Measurements from ENCODE around the gene HDAC11.

HDAC11 gene

DNA sequence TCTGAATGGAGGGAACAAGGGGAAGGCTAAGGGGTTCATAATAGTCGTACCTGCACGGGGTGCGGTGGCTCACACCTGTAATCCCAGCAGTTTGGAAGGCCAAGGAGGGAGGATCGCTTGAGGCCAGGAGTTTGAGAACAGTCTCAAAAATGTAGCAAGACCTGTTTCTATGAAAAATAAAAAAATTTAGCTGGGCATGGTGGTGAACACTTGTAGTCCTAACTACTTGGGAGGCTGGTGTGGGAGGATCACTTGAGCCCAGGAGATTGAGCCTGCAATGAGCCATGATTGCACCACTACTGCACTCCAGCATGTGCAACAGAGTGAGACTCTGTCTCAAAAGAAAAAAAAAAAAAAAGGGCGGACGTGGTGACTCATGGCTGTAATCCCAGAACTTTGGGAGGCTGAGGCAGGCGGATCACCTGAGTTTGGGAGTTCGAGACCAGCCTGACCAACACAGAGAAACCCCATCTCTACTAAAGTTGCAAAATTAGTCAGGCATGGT lies 17.9 kb upstream of the HDAC11 start:
- H3K27ac ChIP-seq, result no peak overlapping the region
- TF ChIP-seq, protein P1, sequence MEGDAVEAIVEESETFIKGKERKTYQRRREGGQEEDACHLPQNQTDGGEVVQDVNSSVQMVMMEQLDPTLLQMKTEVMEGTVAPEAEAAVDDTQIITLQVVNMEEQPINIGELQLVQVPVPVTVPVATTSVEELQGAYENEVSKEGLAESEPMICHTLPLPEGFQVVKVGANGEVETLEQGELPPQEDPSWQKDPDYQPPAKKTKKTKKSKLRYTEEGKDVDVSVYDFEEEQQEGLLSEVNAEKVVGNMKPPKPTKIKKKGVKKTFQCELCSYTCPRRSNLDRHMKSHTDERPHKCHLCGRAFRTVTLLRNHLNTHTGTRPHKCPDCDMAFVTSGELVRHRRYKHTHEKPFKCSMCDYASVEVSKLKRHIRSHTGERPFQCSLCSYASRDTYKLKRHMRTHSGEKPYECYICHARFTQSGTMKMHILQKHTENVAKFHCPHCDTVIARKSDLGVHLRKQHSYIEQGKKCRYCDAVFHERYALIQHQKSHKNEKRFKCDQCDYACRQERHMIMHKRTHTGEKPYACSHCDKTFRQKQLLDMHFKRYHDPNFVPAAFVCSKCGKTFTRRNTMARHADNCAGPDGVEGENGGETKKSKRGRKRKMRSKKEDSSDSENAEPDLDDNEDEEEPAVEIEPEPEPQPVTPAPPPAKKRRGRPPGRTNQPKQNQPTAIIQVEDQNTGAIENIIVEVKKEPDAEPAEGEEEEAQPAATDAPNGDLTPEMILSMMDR (conservative IDR thresholded peaks at IDR 0.05), result no peak
- TF ChIP-seq ZFX (IDR thresholded peaks at IDR 0.05), result no peak

DNA sequence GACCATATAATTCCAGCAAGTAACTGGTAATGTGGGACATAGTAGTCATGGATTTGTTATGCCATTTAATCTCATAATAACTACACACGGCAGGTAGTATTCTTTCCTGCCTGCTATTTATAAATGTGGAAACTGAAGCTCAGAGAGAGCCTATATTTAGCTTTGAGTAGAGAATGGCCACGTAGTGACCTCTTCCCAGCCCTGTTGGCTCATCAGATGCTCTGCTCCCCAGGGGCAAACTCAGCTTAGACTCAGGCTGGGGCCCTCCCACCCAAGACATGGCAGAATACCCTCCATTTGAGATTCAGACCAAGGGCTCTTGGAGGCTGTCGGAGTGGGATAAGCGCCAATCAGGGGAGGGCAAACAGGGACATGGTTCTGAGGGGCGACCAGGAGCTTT lies 17.3 kb upstream of the HDAC11 start:
- no peak for TF ChIP-seq ZFX (IDR thresholded peaks at IDR 0.05)
- TF ChIP-seq, protein P1 (conservative IDR thresholded peaks at IDR 0.05), result no peak

DNA sequence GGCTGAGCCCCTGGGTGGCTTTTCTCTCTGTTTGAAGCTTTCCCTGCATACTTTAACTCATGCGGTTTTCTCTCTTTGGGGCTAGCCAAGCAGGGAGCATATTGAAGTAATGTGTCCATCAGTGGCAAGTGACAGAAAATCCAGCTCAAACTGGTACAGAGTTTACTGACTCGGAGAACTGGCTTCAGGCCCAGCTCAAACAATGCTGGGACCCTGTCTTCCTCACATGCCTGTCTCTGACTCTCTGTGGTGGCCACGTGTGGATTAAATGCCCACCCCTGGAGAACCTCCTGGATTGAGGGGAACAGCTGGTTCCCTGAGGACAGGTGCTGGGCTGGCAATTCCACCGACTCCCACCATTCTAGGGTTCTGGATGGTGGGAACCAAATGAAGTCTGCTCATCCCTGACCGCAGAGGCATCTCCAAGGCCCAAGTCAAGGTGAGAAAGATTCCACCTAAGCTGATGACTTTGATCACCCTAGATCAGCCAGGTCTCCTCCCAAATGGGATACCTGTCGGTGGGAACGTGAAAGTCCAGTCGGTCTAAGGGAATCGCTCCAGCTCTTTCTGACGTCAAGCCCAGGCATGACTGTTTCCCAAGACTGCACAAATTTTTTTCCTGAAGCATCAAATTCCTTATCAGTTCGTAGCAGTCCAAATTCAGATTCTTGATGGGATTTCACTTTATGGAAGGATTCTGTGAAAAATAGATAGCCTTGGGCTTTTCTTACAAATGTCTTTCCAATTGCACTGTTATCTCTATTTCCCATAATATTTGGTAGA lies 16.3 kb upstream of the HDAC11 start:
- TF ChIP-seq, protein P1 (conservative IDR thresholded peaks at IDR 0.05), result no peak
- no peak for TF ChIP-seq ZFX (IDR thresholded peaks at IDR 0.05)
- H3K27ac ChIP-seq, result no peak overlapping the region

More for the DNA sequence above, 17.3 kb upstream of the HDAC11 start:
- H3K27ac ChIP-seq, result no peak overlapping the region

DNA sequence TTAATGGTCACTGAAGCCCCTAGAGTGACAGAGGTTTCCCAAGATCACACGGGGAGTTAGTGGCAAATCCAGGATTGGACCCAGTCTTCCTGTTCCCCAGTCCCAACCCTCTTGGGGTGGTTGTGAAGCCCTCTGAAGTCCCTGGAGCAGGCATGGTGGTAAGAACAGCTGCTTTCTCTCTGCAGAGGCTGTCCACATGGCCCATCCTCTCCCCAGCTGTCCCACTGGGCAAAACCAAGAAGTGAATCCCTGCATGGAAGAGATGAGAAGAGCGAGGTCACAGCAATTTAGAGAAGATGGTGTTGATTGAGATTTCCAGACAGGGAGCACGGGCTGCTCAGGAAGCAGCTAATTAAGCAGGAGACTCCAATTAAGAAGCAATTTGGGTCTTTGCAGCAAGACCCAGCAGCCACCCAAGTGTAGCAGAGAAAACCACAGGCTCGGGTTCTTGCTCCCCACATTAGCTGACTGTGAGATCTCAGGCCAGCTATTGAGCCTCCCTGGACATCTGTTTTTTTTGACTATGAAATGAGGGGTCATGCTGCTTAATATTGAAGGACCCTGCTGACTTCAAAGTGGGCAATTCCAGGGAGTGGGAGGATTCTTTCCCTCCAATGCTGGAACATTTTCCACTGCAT lies 14.8 kb upstream of the HDAC11 start:
- TF ChIP-seq ZFX (IDR thresholded peaks at IDR 0.05), result no peak
- TF ChIP-seq, protein P1 (conservative IDR thresholded peaks at IDR 0.05), result no peak
- H3K27ac ChIP-seq, result no peak overlapping the region

DNA sequence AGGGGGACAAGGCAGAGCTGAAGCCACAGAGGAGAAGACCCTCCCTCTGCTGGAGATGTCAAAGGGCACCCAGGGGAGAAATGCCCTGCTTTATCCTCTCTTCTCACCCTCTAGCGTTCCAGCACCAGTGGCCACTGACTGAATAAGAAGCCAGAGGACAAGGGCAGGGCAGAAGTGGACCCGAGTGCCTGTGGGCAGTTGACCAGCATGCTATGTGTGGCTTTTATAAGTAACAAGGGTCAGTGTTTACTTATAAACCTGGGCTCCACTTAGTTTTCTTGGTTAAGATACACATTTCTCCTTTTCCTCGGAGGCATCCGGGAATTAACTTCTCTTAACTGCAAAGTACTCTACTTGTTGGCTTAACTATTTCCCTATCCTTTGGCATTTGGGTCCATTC lies 13.3 kb upstream of the HDAC11 start:
- TF ChIP-seq, protein P1 (conservative IDR thresholded peaks at IDR 0.05), result no peak
- no peak for TF ChIP-seq ZFX (IDR thresholded peaks at IDR 0.05)
- H3K27ac ChIP-seq, result no peak overlapping the region

DNA sequence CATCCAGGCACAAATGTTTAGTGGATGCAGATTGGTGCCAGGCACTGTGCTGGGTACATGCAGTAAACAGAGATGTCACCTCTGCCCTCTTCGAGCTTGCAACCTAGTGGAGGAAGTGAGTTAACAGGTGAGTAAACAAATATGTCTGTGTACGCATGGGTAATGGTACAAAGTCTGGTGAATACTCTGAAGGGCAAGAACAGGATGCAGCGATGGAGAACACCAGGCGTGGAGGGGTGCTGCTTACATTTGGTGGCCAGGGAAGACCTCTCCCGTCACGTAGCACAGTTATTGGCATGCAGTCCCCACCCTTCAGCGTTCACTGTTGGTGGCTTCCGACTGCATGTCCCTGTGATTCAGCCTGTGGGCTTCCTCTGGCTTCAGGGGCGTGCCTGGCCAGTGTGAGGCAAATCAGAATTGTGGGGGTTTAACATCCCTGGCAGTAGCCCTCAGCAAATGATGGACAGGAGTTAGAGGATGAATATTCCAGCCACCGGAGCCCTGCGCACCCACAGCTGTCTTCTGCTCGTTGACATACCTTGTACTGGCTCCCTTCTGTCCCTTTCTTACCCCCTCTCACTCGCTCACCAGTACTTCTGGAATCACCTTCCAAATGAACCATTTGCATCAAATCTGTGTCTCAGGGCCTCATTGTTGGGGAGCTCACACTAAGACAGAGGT lies 9.1 kb upstream of the HDAC11 start:
- no peak overlapping the region; the same call in 1 of the 2 replicates for H3K27ac ChIP-seq
- no peak for TF ChIP-seq ZFX (IDR thresholded peaks at IDR 0.05)
- TF ChIP-seq, protein P1 (conservative IDR thresholded peaks at IDR 0.05), result no peak

DNA sequence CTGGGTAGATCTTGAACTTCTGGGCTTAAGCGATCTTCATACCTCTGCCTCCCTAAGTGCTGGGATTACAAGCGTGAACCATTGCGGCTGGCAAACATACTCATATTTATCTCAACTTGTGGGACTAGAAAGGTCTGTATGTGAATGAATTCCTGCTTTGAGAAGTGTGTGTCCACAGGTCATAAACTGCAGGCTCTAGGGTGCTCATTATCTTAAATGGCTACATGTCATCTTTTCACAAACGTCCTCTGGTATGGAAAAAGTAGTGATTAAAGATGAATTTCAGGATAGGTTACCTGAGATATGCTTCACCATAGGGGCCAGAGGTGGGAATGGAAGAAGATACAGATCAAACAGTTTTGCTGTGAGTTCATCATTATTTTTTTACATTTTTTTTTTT lies 7.8 kb upstream of the HDAC11 start:
- TF ChIP-seq, protein P1 (conservative IDR thresholded peaks at IDR 0.05), result no peak
- no peak for TF ChIP-seq ZFX (IDR thresholded peaks at IDR 0.05)
- H3K27ac ChIP-seq, result no peak overlapping the region
